Glutamatergic neuron (in vitro differentiated cells): ENCODE results near the gene PHTF2. TPM values are rescaled to one million over a fixed set of nuclear protein-coding genes. Genes with fewer than 3 reads are reported as not detected.

Source experiments
- DNase-seq: peaks from one replicate; pipeline ENCODE4 v3.0.0; 2022
- H3K27ac Mint-ChIP-seq: one replicate; pipeline ENCODE4 v1.8.0; 2020; ENCODE audit warnings: mild to moderate bottlenecking, mixed read lengths, inconsistent platforms; ENCODE audit not compliant: unreplicated experiment
- H3K27me3 Mint-ChIP-seq: one replicate; pipeline ENCODE4 v1.8.0; 2020; ENCODE audit warnings: mild to moderate bottlenecking, moderate library complexity, mixed read lengths, inconsistent platforms; ENCODE audit not compliant: unreplicated experiment
- H3K36me3 Mint-ChIP-seq: one replicate; pipeline ENCODE4 v1.8.0; 2020; ENCODE audit warnings: mild to moderate bottlenecking, mixed read lengths, inconsistent platforms; ENCODE audit not compliant: unreplicated experiment
- H3K4me1 Mint-ChIP-seq: one replicate; pipeline ENCODE4 v1.8.0; 2020; ENCODE audit warnings: mild to moderate bottlenecking, low read depth, mixed read lengths, inconsistent platforms; ENCODE audit not compliant: unreplicated experiment
- H3K4me3 Mint-ChIP-seq: one replicate; pipeline ENCODE4 v1.8.0; 2020; ENCODE audit warnings: mild to moderate bottlenecking, mixed read lengths, inconsistent platforms; ENCODE audit not compliant: unreplicated experiment
- H3K9me3 Mint-ChIP-seq: one replicate; pipeline ENCODE4 v1.8.0; 2020; ENCODE audit warnings: mild to moderate bottlenecking, moderate library complexity, mixed read lengths, inconsistent platforms; ENCODE audit not compliant: unreplicated experiment
- total RNA-seq: library from RNA; stranded (reverse); fragmentation: NEBNext Ultra II Directional; extraction: Animal tissue kit (Norgen Biotek cat#: 25700); gene quantifications from one replicate; pipeline ENCODE4 v1.2.1, GENCODE V29; 2021; ENCODE audit not compliant: unreplicated experiment
- TF ChIP-seq, protein P1 (sequence below): fragments of 200-600 bp; sonication (generic); IDR thresholded peaks from one replicate; pipeline ENCODE4 v1.5.0; 2021; ENCODE audit not compliant: partially characterized antibody, unreplicated experiment

PHTF2 gene
- total RNA-seq, 1 donor from 2014 or later = 15.1 TPM

DNA sequence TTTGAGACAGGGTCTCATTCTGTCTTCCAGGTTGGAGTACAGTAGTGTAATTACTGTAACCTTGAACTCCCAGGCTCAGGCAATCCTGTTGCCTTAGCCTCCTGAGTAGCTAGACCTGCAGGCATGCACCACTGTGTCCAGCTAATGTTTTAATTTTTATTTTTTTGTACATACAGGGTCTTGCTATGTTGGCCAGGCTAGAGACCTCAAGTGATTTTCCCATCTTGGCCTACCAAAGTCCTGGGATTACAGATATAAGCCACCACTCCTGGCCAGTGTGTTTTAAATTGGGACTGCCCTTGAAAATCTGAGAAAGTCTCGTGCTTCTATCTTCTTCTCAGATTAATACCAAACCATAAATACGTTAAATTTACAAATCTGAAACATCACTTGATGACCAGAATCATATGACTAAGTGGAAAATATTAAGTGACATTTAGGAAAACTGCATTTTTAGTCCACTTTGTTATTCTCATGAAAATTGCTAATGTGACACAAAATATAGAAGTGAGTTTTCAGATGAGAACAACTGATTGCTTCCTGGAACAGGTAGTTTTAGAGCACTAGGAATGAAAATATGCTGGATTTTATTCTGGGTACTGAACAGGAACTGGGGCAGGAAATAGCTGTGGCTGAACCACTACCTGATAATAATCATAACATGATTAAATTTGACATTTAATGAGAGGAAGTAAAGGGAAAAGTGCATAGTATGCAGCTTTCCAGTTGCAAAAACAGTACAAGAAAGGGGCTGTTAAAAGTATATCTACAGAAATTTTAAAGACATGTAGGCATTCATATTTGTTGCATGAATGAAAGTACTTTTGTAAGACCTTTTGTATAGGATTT lies 4.2 kb downstream of the PHTF2 start:
- no peak overlapping the region for H3K27ac Mint-ChIP-seq
- H3K9me3 Mint-ChIP-seq = peaks cover 10% of the 10 kb centered on the region
- H3K4me1 Mint-ChIP-seq = peaks cover 10% of the 10 kb centered on the region
- no peak overlapping the region for H3K4me3 Mint-ChIP-seq
- DNase-seq = no peak
- TF ChIP-seq, protein P1, sequence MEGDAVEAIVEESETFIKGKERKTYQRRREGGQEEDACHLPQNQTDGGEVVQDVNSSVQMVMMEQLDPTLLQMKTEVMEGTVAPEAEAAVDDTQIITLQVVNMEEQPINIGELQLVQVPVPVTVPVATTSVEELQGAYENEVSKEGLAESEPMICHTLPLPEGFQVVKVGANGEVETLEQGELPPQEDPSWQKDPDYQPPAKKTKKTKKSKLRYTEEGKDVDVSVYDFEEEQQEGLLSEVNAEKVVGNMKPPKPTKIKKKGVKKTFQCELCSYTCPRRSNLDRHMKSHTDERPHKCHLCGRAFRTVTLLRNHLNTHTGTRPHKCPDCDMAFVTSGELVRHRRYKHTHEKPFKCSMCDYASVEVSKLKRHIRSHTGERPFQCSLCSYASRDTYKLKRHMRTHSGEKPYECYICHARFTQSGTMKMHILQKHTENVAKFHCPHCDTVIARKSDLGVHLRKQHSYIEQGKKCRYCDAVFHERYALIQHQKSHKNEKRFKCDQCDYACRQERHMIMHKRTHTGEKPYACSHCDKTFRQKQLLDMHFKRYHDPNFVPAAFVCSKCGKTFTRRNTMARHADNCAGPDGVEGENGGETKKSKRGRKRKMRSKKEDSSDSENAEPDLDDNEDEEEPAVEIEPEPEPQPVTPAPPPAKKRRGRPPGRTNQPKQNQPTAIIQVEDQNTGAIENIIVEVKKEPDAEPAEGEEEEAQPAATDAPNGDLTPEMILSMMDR = no peak
- peaks cover 3% of the 10 kb centered on the region for H3K27me3 Mint-ChIP-seq
- H3K36me3 Mint-ChIP-seq = peaks cover 13% of the 10 kb centered on the region

DNA sequence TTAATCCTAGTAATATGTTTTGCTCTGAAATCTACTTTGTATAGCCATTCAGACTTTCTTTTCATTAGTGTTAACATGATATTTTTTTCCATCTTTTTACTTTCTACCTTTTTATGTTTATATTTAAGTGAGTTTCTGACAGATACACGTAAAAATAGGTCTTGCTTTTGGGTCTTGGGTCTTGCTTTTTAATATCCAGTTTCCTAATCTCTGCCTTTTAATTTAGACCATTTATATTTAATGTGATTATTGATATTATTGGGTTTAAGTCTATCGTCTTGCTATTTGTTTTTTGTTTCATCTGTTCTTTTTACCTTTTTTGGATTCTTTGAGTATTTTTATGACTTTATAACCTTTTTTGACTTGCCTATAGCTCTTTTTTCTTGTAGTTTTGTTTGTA lies 7.9 kb downstream of the PHTF2 start:
- H3K9me3 Mint-ChIP-seq = peaks cover 2% of the 10 kb centered on the region
- H3K36me3 Mint-ChIP-seq = peaks cover 15% of the 10 kb centered on the region
- no peak overlapping the region for H3K27ac Mint-ChIP-seq

DNA sequence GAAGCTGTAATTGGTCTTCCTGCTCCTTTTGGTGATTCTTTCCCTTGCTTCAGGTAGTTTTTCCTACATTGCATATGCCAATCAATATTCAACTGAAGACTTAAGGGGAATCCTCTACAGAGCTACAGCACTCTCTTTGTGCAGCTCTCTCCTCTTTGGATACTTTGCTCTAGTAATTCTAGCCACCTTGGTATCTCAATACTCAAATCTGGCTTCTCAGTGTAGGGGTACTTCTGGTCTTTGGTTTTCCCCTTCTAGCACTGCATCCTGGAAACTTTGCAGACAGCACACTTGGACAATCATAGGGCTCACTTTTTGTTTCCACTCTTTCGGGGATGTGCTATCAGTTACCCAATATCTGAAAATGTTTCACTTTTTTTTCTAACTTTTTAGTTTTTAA lies 9.9 kb downstream of the PHTF2 start:
- no peak for DNase-seq
- H3K4me1 Mint-ChIP-seq = peaks cover 4% of the 10 kb centered on the region
- H3K27me3 Mint-ChIP-seq = peaks cover 2% of the 10 kb centered on the region
- H3K36me3 Mint-ChIP-seq = peaks cover 15% of the 10 kb centered on the region
- no peak overlapping the region for H3K4me3 Mint-ChIP-seq
- TF ChIP-seq, protein P1 = no peak
- no peak overlapping the region for H3K27ac Mint-ChIP-seq
- peaks cover 2% of the 10 kb centered on the region for H3K9me3 Mint-ChIP-seq

More for the DNA sequence above, 7.9 kb downstream of the PHTF2 start:
- Mint-ChIP-seq H3K27me3 (no peaks in the 10 kb centered on the region), H3K4me3 (no peak overlapping the region), H3K4me1 (peaks cover 4% of the 10 kb centered on the region)
- TF ChIP-seq, protein P1 = no peak
- no peak for DNase-seq

DNA sequence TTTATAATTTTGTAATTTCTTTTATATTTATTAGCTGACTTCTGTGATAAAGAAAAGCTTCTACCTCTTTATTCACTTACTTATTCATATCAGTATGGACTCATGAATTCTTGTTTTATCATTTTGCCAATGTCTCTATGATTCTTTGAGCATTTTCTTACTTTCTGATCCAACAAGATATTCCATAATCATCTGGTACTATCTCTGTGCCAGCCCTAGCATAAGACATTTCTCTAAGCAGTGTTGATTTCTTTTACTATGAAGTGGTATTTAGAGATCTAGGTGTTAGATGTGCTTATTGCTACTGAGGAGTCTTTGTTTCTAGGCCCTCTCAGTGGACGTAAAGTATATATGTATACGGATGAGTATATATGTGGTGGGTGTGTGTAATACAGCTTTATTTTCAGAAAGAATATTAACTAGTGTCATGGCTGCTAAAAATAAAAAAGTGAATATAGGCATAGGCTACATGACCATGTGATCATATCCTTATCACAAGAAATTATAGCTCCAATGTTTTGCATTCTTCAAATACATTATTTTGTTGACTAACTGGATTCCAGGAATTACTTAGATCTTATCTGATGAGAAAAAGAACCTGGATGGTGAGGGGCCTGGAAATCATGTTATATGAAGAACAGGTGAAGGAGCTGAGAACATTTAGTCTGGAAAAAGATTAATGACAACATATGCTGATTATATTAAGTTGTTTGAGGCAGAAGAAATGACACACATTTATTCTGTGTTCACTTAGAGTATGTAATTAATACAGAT lies 13.1 kb downstream of the PHTF2 start:
- peaks cover 16% of the 10 kb centered on the region for H3K36me3 Mint-ChIP-seq
- no peaks in the 10 kb centered on the region for H3K9me3 Mint-ChIP-seq
- H3K4me3 Mint-ChIP-seq = no peak overlapping the region
- H3K4me1 Mint-ChIP-seq = peaks cover 2% of the 10 kb centered on the region
- no peak overlapping the region for H3K27ac Mint-ChIP-seq
- peaks cover 2% of the 10 kb centered on the region for H3K27me3 Mint-ChIP-seq
- TF ChIP-seq, protein P1 = no peak
- DNase-seq = no peak
